ENCODE data around the gene OR6Q1. TPM values are rescaled to one million over a fixed set of nuclear protein-coding genes. Genes with fewer than 3 reads are reported as not detected.

The OR6Q1 gene
- total RNA-seq, 2 experiments from 2014 or later, result not detected

DNA sequence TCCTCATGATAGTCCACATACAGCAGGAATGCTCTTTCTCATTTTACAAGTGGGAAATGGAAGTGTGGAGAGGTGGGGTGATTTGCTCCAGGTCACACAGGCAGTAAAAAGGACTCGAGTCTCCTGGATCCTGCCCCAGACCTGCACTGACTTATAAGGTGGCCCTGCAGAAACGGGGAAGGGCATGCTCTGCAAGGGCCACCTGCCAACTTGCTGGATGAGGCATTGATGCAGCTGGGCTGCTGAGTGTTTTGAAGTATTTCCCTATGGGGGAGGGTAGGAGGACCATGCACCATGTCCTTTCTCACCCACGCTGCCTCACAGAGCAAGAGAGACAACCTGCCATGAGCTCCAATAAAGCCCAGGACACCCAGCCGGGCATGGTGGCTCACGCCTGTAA is 36.9 kb downstream of the OR6Q1 start:
- no peaks in the 10 kb centered on the region for H3K9me3 Mint-ChIP-seq
- intact Hi-C loops (cut with DNase I, micrococcal nuclease), result no loop called here
- peaks cover 13% of the 10 kb centered on the region for H3K27me3 Mint-ChIP-seq
- no peaks in the 10 kb centered on the region for H3K9me3 ChIP-seq (ENCODE audit: control insufficient read depth in 1 of 2, insufficient read depth in 1 of 2, low read length in 2 of 2)
- no peak overlapping the region for H3K27ac ChIP-seq (ENCODE audit: low read depth in 1 of 2, low read length in 2 of 2)
- no peak overlapping the region for H3K27ac Mint-ChIP-seq
- H3K4me1 Mint-ChIP-seq (ENCODE audit: low read depth), result no peaks in the 10 kb centered on the region
- no peak overlapping the region for H3K4me3 Mint-ChIP-seq
- no peaks in the 10 kb centered on the region for H3K36me3 ChIP-seq (ENCODE audit: insufficient read depth, low read length)
- ChIA-PET CTCF (no interaction called here), POLR2A (no interaction called here)
- H3K27me3 ChIP-seq (ENCODE audit: control insufficient read depth in 1 of 2, insufficient read depth in 2 of 2, low read length in 2 of 2), result no peaks in the 10 kb centered on the region
- H3K36me3 Mint-ChIP-seq (ENCODE audit: low read depth), result no peaks in the 10 kb centered on the region
- DNase-seq, result no peak
- no peak overlapping the region for H3K4me3 ChIP-seq (ENCODE audit: low read length)
- TF ChIP-seq CTCF (IDR thresholded peaks at IDR 0.05), result no peak
- no peak for ATAC-seq (ENCODE audit: poor library complexity)
- H3K4me1 ChIP-seq (ENCODE audit: insufficient read depth, low read length), result no peaks in the 10 kb centered on the region

DNA sequence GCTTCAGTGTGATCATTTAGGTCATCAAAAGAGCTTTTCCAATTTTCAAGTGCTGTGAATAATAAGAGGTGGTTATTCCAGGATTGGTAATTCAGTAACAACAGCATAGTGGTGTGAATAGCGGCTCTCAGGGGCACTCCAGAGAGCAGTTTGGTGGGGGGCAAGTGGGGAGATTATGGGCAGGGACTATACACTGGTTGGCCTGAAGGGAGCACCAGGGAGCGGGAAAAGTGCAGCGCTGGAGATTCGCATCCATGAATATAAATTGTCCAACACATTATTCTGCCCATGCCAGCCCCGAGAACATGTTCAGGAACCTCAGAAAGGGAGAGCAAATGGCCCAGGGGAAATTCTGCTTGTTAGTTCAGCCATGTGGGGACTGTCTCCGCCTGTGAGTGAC is 37.9 kb downstream of the OR6Q1 start:
- Mint-ChIP-seq H3K4me1 (ENCODE audit: low read depth) (no peaks in the 10 kb centered on the region), H3K9me3 (no peaks in the 10 kb centered on the region), H3K36me3 (ENCODE audit: low read depth) (no peaks in the 10 kb centered on the region), H3K27ac (no peak overlapping the region), H3K4me3 (no peak overlapping the region), H3K27me3 (peaks cover 9% of the 10 kb centered on the region)
- POLR2A ChIA-PET, result no interaction called here
- DNase-seq, result no peak
- Histone ChIP-seq H3K27ac (ENCODE audit: low read depth in 1 of 2, low read length in 2 of 2) (no peak overlapping the region), H3K4me3 (ENCODE audit: low read length) (no peak overlapping the region), H3K27me3 (ENCODE audit: control insufficient read depth in 1 of 2, insufficient read depth in 2 of 2, low read length in 2 of 2) (no peaks in the 10 kb centered on the region), H3K9me3 (ENCODE audit: control insufficient read depth in 1 of 2, insufficient read depth in 1 of 2, low read length in 2 of 2) (no peaks in the 10 kb centered on the region), H3K36me3 (ENCODE audit: insufficient read depth, low read length) (no peaks in the 10 kb centered on the region), H3K4me1 (ENCODE audit: insufficient read depth, low read length) (no peaks in the 10 kb centered on the region)
- intact Hi-C loops (cut with DNase I, micrococcal nuclease), result no loop called here
- CTCF ChIA-PET, result no interaction called here
- ATAC-seq (ENCODE audit: poor library complexity), result no peak
- no peak for TF ChIP-seq CTCF (IDR thresholded peaks at IDR 0.05)

DNA sequence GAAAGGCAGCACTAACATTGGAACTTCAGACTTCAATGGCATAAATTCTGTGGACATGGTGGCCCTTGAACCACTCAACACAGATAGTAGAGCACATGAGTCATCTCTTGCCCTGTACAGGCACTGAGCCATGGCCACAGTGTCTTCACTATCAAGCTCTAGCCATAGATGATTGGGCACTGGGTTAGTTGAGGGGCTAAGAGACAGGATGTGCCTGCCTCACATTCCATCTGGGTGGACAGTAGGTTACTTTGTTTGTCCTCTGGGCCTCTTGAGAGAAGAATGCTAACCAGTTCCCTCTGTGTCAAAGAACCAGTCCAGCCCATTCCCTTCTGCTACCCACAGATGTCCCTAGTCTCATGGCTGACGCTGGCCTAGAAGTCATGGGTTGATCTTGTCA is 39.8 kb downstream of the OR6Q1 start:
- Histone ChIP-seq H3K27ac (ENCODE audit: low read depth in 1 of 2, low read length in 2 of 2) (no peak overlapping the region), H3K36me3 (ENCODE audit: insufficient read depth, low read length) (no peaks in the 10 kb centered on the region), H3K4me1 (ENCODE audit: insufficient read depth, low read length) (no peaks in the 10 kb centered on the region), H3K4me3 (ENCODE audit: low read length) (no peak overlapping the region), H3K9me3 (ENCODE audit: control insufficient read depth in 1 of 2, insufficient read depth in 1 of 2, low read length in 2 of 2) (no peaks in the 10 kb centered on the region), H3K27me3 (ENCODE audit: control insufficient read depth in 1 of 2, insufficient read depth in 2 of 2, low read length in 2 of 2) (no peaks in the 10 kb centered on the region)
- intact Hi-C loops (cut with DNase I, micrococcal nuclease), result no loop called here
- Mint-ChIP-seq H3K36me3 (ENCODE audit: low read depth) (no peaks in the 10 kb centered on the region), H3K4me3 (no peak overlapping the region), H3K27me3 (no peaks in the 10 kb centered on the region), H3K4me1 (ENCODE audit: low read depth) (no peaks in the 10 kb centered on the region), H3K27ac (no peak overlapping the region), H3K9me3 (peaks cover 3% of the 10 kb centered on the region)
- DNase-seq, result no peak
- no peak for TF ChIP-seq CTCF (IDR thresholded peaks at IDR 0.05)
- ChIA-PET POLR2A (no interaction called here), CTCF (no interaction called here)
- ATAC-seq (ENCODE audit: poor library complexity), result no peak

All from CD4-positive, alpha-beta T cell (primary cell).